Cardiac fibroblast (primary cell): ENCODE measurements around the gene MTREX.

Experiments
- DNase-seq, 2 donors: peaks; one replicate each; pipeline versions ENCODE4 v3.0.0 to v3.0.0-alpha.2; 2010; ENCODE audit warnings: low read depth in 2 of 2
- H3K4me3 ChIP-seq, 2 donors: replicated peaks in 1 of 2; 1 replicate in 1 of 2; 2 replicates in 1 of 2; pipeline ENCODE4 v1.5.1; 2011; ENCODE audit warnings: low read depth in 2 of 2, low read length in 2 of 2, mild to moderate bottlenecking in 2 of 2, moderate library complexity in 1 of 2
- TF ChIP-seq, protein P1 (sequence below): IDR thresholded peaks from one replicate; pipeline ENCODE4 v1.5.1; 2011; ENCODE audit warnings: low read depth, mild to moderate bottlenecking, low read length, inconsistent platforms

Gene MTREX

DNA sequence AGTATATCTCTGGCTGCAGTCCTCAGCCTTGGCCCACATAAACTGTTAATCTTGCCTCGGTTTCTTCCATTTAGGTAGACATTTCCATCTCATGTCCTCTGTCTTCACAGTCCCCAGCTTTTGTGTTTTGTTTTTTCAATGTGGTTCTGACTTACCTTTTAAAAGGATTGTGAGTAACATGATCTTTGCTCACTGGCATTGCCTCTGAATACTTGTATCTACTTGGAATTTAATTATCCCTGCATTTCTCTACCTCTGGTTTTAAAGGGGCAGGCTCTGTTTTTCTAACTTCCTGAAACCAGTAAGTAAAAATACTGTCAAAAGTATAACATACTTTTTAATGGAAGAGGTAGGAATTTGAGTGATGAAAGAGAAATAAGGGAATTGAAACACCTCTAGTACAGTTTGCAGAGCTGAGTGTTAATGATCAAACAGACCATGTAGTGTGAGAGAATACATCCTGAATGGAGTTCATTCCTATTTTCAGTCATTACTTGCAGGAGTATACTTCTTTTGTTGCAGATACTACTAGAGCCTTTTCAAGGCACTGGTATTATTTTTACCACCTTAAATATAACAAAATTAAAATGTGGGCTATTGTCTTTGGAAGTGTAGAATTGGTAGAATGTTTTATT is 62.6 kb downstream of the MTREX start:
- H3K4me3 ChIP-seq: no peak overlapping the region
- TF ChIP-seq, protein P1, sequence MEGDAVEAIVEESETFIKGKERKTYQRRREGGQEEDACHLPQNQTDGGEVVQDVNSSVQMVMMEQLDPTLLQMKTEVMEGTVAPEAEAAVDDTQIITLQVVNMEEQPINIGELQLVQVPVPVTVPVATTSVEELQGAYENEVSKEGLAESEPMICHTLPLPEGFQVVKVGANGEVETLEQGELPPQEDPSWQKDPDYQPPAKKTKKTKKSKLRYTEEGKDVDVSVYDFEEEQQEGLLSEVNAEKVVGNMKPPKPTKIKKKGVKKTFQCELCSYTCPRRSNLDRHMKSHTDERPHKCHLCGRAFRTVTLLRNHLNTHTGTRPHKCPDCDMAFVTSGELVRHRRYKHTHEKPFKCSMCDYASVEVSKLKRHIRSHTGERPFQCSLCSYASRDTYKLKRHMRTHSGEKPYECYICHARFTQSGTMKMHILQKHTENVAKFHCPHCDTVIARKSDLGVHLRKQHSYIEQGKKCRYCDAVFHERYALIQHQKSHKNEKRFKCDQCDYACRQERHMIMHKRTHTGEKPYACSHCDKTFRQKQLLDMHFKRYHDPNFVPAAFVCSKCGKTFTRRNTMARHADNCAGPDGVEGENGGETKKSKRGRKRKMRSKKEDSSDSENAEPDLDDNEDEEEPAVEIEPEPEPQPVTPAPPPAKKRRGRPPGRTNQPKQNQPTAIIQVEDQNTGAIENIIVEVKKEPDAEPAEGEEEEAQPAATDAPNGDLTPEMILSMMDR: no peak
- DNase-seq: no peak

DNA sequence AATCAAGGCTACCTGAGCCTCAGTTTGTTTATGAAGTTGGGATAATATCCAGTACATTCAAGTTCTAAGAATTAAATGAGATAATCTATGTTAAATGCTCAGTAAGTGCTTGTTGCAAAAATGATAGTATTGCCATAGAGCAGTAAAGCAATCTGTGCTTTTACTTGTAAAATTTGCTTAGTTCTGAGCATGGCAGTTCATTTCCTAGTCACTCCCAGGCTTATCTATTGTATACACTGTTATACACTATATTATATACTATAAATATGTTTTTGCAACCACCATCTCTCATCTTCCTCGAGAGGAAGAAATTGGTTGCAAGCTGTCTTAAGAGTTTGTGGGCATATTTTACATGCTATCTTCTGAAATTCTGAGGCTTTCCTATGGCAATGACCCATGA is 63.4 kb downstream of the MTREX start:
- DNase-seq: no peak
- TF ChIP-seq, protein P1: no peak
- H3K4me3 ChIP-seq: no peak overlapping the region

DNA sequence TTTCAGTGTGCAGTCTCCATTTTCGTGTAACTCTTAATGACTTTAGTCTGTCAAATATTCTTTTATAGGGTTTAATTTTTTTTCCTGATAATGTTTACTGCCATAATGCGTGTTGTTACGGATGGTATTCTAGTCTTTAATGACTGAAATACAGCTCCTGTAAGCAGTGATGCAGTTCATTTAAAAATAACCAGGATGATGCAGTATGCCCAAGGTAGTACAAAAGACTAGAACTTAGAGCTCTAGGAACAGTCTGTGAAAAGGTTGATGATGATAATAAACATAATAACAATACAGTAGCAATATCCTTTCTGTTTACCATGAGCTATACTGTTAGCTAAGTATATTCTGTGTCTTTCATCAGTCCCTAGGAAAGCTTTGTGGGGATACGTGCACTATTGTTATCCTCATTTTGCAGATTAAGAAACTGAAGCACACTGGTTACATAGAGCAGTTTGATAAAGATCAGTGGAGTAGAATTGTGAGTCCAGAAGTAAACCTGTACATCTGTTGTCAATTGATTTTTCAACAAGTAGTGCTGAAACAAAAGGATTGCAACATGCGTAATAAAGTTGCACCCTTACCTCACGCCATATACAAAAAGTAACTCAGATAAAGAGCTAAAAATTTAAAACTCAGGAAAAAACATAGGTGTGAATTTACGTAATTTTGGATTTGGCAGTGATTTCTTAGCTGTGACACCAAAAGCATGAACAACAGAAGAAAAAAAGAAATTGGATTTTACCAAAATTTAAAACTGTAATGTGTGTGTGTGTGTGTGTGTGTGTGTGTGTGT is 64.5 kb downstream of the MTREX start:
- DNase-seq: no peak
- H3K4me3 ChIP-seq: no peak overlapping the region
- TF ChIP-seq, protein P1: no peak

DNA sequence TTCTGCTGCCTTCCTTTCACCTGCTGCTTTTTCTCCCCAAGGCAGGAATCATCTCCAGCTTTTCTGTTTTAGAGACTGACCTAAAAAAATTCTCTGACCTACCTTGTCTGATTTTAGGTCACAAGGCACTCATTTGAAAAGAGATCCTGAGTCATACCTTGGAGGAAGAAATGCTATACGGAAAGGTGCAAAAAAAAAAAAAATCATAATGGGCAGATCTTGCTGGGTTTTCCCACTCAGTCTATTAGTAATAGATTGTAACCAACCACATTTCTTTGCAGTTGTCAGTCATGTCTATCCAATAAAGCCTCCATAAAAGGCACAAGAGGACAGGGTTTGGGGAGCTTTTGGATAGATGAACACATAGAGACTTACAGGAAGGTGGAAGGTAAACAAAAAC is 70.0 kb downstream of the MTREX start:
- no peak for DNase-seq
- no peak overlapping the region for H3K4me3 ChIP-seq
- TF ChIP-seq, protein P1: no peak

DNA sequence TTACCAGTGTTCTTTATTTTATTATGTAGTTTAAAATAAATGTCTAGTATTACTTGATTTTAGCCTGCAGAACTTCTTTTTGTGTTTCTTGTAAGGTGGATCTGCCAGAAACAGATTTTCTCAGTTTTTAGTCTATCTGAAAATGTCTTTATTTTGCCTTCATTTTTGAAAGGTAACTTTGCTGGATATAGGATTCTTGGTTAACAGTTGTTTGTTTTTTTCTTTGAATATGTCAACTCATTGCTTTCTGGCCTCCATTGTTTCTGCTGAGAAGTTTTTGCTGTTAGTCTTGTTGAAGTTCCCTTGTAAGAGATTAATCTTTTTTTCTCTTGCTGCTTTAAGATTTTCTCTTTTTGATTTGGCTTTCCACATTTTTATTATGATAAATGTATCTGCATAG is 75.5 kb downstream of the MTREX start:
- TF ChIP-seq, protein P1: no peak
- no peak overlapping the region for H3K4me3 ChIP-seq

DNA sequence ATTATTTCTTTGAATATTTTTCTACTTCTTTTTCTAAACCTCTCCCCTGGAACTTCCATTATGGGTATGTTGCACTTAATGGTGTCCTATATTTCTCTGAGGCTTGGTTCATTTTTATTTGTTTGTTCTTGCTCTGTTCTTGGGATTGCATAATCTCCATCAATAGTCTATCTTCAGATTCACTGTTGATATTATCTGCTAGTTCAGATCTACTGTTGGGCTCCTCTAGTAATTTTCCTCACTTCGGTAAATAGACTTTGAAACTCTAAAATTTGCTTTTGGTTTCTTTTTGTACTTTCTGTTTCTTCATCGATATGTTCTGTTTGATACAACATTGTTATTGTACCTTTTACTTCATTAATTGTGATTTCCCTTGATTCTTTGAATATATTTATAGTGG is 76.3 kb downstream of the MTREX start:
- TF ChIP-seq, protein P1: no peak
- no peak overlapping the region for H3K4me3 ChIP-seq
- no peak for DNase-seq

More for the DNA sequence above, 75.5 kb downstream of the MTREX start:
- no peak for DNase-seq
